H9 (cell line): Measurements from ENCODE around the gene C20orf204. TPM values are rescaled to one million over a fixed set of nuclear protein-coding genes. Genes with fewer than 3 reads are reported as not detected.

ENCODE experiments used
- DNase-seq: peaks from one replicate; pipeline ENCODE4 v3.0.0-alpha.2; 2017
- H2AFZ ChIP-seq: one replicate; pipeline ENCODE4 v1.6.1; 2013; ENCODE audit warnings: mild to moderate bottlenecking, low read length, control low read depth, moderate library complexity
- H2AK5ac ChIP-seq: 2 replicates; pipeline ENCODE4 v1.6.1; 2013; ENCODE audit warnings: low read length, control low read depth, mixed read lengths; ENCODE audit not compliant: insufficient read length
- H2BK120ac ChIP-seq: one replicate; pipeline ENCODE4 v1.6.1; 2013; ENCODE audit warnings: low read depth, mild to moderate bottlenecking, low read length, control low read depth, inconsistent platforms; ENCODE audit not compliant: poor library complexity, severe bottlenecking
- H2BK12ac ChIP-seq: 2 replicates; pipeline ENCODE4 v1.6.1; 2013; ENCODE audit warnings: low read length, control low read depth, mixed read lengths, low read depth; ENCODE audit not compliant: insufficient read length
- H2BK15ac ChIP-seq: 2 replicates; pipeline ENCODE4 v1.6.1; 2013; ENCODE audit warnings: low read depth, low read length, control low read depth
- H2BK20ac ChIP-seq: one replicate; pipeline ENCODE4 v1.6.1; 2013; ENCODE audit warnings: low read depth, mild to moderate bottlenecking, low read length, control low read depth, inconsistent platforms; ENCODE audit not compliant: poor library complexity, severe bottlenecking
- H2BK5ac ChIP-seq: 2 replicates; pipeline ENCODE4 v1.6.1; 2013; ENCODE audit warnings: low read length, control low read depth, mixed read lengths; ENCODE audit not compliant: insufficient read length
- H3K14ac ChIP-seq: 2 replicates; pipeline ENCODE4 v1.6.1; 2013; ENCODE audit warnings: low read length, control low read depth; ENCODE audit not compliant: insufficient read depth
- H3K18ac ChIP-seq: 2 replicates; pipeline ENCODE4 v1.6.1; 2013; ENCODE audit warnings: low read depth, mild to moderate bottlenecking, mixed read lengths, low read length, control low read depth; ENCODE audit not compliant: insufficient read length
- H3K23ac ChIP-seq: 2 replicates; pipeline ENCODE4 v1.6.1; 2013; ENCODE audit warnings: low read length, control low read depth, mixed read lengths, low read depth; ENCODE audit not compliant: insufficient read length
- H3K23me2 ChIP-seq: 2 replicates; pipeline ENCODE4 v1.6.1; 2013; ENCODE audit warnings: low read depth, mild to moderate bottlenecking, mixed read lengths, low read length, control low read depth; ENCODE audit not compliant: insufficient read length, poor library complexity, severe bottlenecking
- H3K27ac ChIP-seq: 2 replicates; pipeline ENCODE4 v1.5.1; 2013; ENCODE audit warnings: low read length, control low read depth, mixed read lengths, low read depth; ENCODE audit not compliant: insufficient read length
- H3K27me3 ChIP-seq: 2 replicates; pipeline ENCODE4 v1.6.1; 2013; ENCODE audit warnings: low read length, control low read depth, inconsistent platforms; ENCODE audit not compliant: insufficient read depth
- H3K4ac ChIP-seq: 2 replicates; pipeline ENCODE4 v1.6.1; 2013; ENCODE audit warnings: low read depth, mild to moderate bottlenecking, control low read depth, inconsistent platforms, low read length, moderate library complexity
- H3K4me1 ChIP-seq: 2 replicates; pipeline ENCODE4 v1.6.1; 2013; ENCODE audit warnings: low read length, control low read depth, inconsistent platforms; ENCODE audit not compliant: insufficient read depth
- H3K4me2 ChIP-seq: 2 replicates; pipeline ENCODE4 v1.6.1; 2013; ENCODE audit warnings: low read length, control low read depth, mixed read lengths; ENCODE audit not compliant: insufficient read length, insufficient read depth
- H3K56ac ChIP-seq: 2 replicates; pipeline ENCODE4 v1.6.1; 2013; ENCODE audit warnings: low read depth, mild to moderate bottlenecking, mixed read lengths, low read length, control low read depth; ENCODE audit not compliant: insufficient read length
- H3K79me1 ChIP-seq: 2 replicates; pipeline ENCODE4 v1.6.1; 2013; ENCODE audit warnings: low read depth, mild to moderate bottlenecking, moderate library complexity, low read length, control low read depth, inconsistent platforms; ENCODE audit not compliant: insufficient read depth, poor library complexity, severe bottlenecking
- H3K79me2 ChIP-seq: 2 replicates; pipeline ENCODE4 v1.6.1; 2013; ENCODE audit warnings: low read length, control low read depth, inconsistent platforms; ENCODE audit not compliant: insufficient read depth
- H3K9ac ChIP-seq: 2 replicates; pipeline ENCODE4 v1.6.1; 2013; ENCODE audit warnings: low read length, control low read depth, mixed read lengths; ENCODE audit not compliant: insufficient read length; ENCODE audit errors: extremely low read depth
- H3K9me3 ChIP-seq: one replicate; pipeline ENCODE4 v1.6.1; 2013; ENCODE audit warnings: low read depth, low read length, inconsistent platforms; ENCODE audit not compliant: control insufficient read depth
- H3T11ph ChIP-seq: one replicate; pipeline ENCODE4 v1.6.1; 2013; ENCODE audit warnings: mild to moderate bottlenecking, low read length, control low read depth, inconsistent platforms
- H4K20me1 ChIP-seq: one replicate; pipeline ENCODE4 v1.6.1; 2013; ENCODE audit not compliant: control insufficient read depth, insufficient read length, insufficient read depth
- H4K5ac ChIP-seq: 2 replicates; pipeline ENCODE4 v1.6.1; 2013; ENCODE audit warnings: low read depth, mild to moderate bottlenecking, mixed read lengths, low read length, control low read depth; ENCODE audit not compliant: insufficient read length
- H4K8ac ChIP-seq: replicated peaks from 2 replicates; pipeline ENCODE4 v1.6.1; 2013; ENCODE audit warnings: low read length, control low read depth, mixed read lengths, low read depth; ENCODE audit not compliant: insufficient read length
- H4K91ac ChIP-seq: 2 replicates; pipeline ENCODE4 v1.6.1; 2013; ENCODE audit warnings: low read depth, mild to moderate bottlenecking, moderate library complexity, mixed read lengths, low read length, control low read depth; ENCODE audit not compliant: insufficient read length
- H3K27ac Mint-ChIP-seq, 3 experiments: 2 replicates in 2 of 3; 3 replicates in 1 of 3; pipeline ENCODE4 v1.8.0; 2020 to 2021; ENCODE audit warnings: mixed read lengths in 3 of 3, mild to moderate bottlenecking in 1 of 3, moderate library complexity in 1 of 3
- H3K27me3 Mint-ChIP-seq: 2 replicates; pipeline ENCODE4 v1.8.0; 2021; ENCODE audit warnings: low read depth, mild to moderate bottlenecking, moderate library complexity, mixed read lengths
- H3K36me3 Mint-ChIP-seq, 3 experiments: 2 replicates in 2 of 3; 3 replicates in 1 of 3; pipeline ENCODE4 v1.8.0; 2020 to 2021; ENCODE audit warnings: low read depth in 3 of 3, mixed read lengths in 3 of 3; ENCODE audit not compliant: insufficient read depth in 1 of 3
- H3K4me1 Mint-ChIP-seq, 2 experiments: 2 replicates each; pipeline ENCODE4 v1.8.0; 2020; ENCODE audit warnings: mixed read lengths in 2 of 2
- H3K4me3 Mint-ChIP-seq, 2 experiments: 2 replicates in 1 of 2; 3 replicates in 1 of 2; pipeline ENCODE4 v1.8.0; 2020 to 2021; ENCODE audit warnings: mild to moderate bottlenecking in 2 of 2, mixed read lengths in 2 of 2, moderate library complexity in 1 of 2
- H3K9me3 Mint-ChIP-seq, 2 experiments: 2 replicates in 1 of 2; 3 replicates in 1 of 2; pipeline ENCODE4 v1.8.0; 2020; ENCODE audit warnings: mild to moderate bottlenecking in 2 of 2, mixed read lengths in 2 of 2, moderate library complexity in 1 of 2
- WGBS: extraction: QIAGEN DNeasy Blood & Tissue Kit; methylation state at CpG from one replicate; pipeline ENCODE4 v1.1.7; 2013; ENCODE audit warnings: missing lambda C conversion rate, low lambda C conversion rate, mixed read lengths; ENCODE audit not compliant: insufficient read length; ENCODE audit errors: extremely low coverage; 5-methylcytosine and 5-hydroxymethylcytosine counted together
- total RNA-seq: library from RNA; stranded (reverse); gene quantifications from 2 replicates; pipeline ENCODE4 v1.2.1, GENCODE V29; 2021
- TF ChIP-seq, protein P1 (sequence below): fragments of 200-600 bp; sonication (generic); conservative IDR thresholded peaks from 3 replicates; pipeline ENCODE4 v1.8.0; 2021; ENCODE audit warnings: antibody characterized with exemption, mild to moderate bottlenecking

The C20orf204 gene
- total RNA-seq, 1 experiment from 2014 or later: 2.2 TPM

DNA sequence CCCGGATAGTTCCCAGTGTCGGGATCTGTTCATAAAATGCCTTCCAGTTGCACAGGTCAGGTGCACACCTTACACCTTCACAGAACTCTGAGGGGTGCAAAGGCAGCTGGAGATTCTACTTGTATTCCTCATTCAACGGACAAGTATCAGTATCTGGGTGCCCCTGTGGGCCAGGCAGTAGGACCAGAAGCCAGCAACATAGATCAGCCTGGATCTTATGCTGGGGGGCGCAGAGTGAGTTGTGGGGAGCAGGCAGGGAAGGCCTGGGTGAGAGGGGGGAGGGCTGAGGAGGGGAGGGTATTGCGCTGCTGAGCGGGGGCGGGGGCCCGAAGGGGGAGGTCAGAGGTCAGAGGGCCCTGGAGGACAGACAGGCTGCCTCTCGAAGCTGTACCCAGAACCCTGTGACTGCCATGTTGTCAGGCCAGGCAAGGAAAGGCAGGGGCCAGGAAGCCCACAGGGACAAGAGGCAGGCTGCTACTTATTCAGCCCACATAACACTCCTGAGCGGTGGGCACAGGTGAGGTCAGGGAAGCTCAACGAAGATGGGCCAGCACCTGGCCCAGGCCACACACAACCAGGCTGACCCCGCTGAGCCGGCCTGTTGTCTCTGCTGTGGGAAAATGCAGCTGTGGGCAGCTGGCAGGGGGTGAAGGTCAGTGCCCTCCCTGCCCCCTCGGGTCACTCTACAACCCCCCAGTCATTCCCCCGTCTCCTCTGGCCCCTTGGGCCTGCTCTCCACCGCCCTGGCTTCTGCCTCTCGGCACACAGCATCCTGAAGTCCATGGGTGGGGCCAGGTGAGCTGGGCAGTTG, 45.0 kb downstream of the C20orf204 start:
- Histone ChIP-seq H3K4me2 (peak overlapping the region; percentile 62), H4K8ac (no peak overlapping the region), H3K18ac (no peak overlapping the region), H2BK12ac (no peak overlapping the region), H3K27ac (no peak overlapping the region), H2BK15ac (no peak overlapping the region), H4K91ac (no peak overlapping the region), H2AK5ac (no peak overlapping the region), H2BK5ac (no peak overlapping the region), H3K23ac (no peak overlapping the region), H3K14ac (no peak overlapping the region), H3K9ac (no peak overlapping the region), H2BK120ac (no peak overlapping the region), H3K56ac (no peak overlapping the region), H3K27me3 (peaks cover 5% of the 10 kb centered on the region; the same call in 1 of the 2 replicates), H4K20me1 (no peaks in the 10 kb centered on the region), H2AFZ (no peak overlapping the region), H4K5ac (no peak overlapping the region), H3T11ph (no peak overlapping the region), H3K23me2 (peaks cover 20% of the 10 kb centered on the region), H3K4ac (no peak overlapping the region), H3K79me1 (no peaks in the 10 kb centered on the region), H3K79me2 (no peaks in the 10 kb centered on the region), H3K9me3 (no peaks in the 10 kb centered on the region), H2BK20ac (no peak overlapping the region), H3K4me1 (no peaks in the 10 kb centered on the region; the same call in 1 of the 2 replicates)
- peak overlapping the region; percentile 67 to 85 for H3K4me3 Mint-ChIP-seq
- no peak overlapping the region for H3K27ac Mint-ChIP-seq
- no CpG with 5 or more reads among the region's 17 CpGs for WGBS
- no peaks in the 10 kb centered on the region; a peak in 1 of 7 replicates for H3K36me3 Mint-ChIP-seq
- DNase-seq: no peak
- TF ChIP-seq, protein P1, sequence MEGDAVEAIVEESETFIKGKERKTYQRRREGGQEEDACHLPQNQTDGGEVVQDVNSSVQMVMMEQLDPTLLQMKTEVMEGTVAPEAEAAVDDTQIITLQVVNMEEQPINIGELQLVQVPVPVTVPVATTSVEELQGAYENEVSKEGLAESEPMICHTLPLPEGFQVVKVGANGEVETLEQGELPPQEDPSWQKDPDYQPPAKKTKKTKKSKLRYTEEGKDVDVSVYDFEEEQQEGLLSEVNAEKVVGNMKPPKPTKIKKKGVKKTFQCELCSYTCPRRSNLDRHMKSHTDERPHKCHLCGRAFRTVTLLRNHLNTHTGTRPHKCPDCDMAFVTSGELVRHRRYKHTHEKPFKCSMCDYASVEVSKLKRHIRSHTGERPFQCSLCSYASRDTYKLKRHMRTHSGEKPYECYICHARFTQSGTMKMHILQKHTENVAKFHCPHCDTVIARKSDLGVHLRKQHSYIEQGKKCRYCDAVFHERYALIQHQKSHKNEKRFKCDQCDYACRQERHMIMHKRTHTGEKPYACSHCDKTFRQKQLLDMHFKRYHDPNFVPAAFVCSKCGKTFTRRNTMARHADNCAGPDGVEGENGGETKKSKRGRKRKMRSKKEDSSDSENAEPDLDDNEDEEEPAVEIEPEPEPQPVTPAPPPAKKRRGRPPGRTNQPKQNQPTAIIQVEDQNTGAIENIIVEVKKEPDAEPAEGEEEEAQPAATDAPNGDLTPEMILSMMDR: no peak
- peaks cover 32 to 45% of the 10 kb centered on the region in 2 experiments for H3K4me1 Mint-ChIP-seq
- H3K9me3 Mint-ChIP-seq: peaks cover 0 to 2% of the 10 kb centered on the region in 2 experiments; a peak in 1 of 5 replicates
- H3K27me3 Mint-ChIP-seq: peaks cover 51% of the 10 kb centered on the region
